ENCODE results near the gene C11orf21. TPM values are rescaled to one million over a fixed set of nuclear protein-coding genes. Genes with fewer than 3 reads are reported as not detected.
"Not testable (repeated sequence)": the region's sequence is repeated elsewhere in the genome, so short reads cannot be mapped to it uniquely, and the experiment has no call there.

The C11orf21 gene
- not detected in 2 replicates for total RNA-seq

DNA sequence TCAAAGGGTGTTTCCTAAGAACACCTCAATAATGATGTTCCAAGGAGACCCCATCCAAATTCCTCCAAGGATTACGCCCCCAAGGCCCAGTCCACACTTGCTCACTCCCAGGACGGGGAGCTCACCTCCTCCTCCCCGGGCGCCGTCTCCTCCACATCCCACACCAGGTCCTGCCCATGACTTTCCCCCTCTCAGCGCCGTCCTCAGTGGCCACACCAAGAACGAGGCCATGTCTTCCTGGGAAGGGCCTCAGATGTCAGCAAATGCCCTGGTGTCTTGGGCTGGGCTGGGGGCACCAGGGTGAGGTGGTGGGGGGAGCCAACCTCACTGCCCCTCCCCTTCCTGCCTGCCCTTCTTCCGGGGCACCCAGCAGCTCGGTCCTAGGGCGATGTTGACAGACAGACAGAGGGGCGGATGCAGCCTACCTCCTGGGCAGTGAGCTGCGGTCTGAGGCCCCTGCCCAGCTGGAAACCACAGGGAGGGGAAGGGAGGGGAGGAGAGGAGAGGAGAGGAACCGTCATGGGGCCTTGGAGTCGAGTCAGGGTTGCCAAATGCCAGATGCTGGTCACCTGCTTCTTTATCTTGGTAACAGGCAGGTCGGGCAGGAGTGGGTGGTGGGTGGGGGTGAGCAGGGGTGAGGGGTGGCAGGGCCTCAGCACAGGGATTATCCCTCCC, at the start of gene C11orf21, which contains the start of gene TSPAN32:
TSS of gene C11orf21 (minus strand) at position 288 of the 675 bp plus-strand sequence. CDS start at position 178, 110 bp downstream.
TSS of gene TSPAN32 (plus strand) at position 383 of the 675 bp plus-strand sequence. CDS start at position 520, 137 bp downstream.
- DNase-seq, result no peak

DNA sequence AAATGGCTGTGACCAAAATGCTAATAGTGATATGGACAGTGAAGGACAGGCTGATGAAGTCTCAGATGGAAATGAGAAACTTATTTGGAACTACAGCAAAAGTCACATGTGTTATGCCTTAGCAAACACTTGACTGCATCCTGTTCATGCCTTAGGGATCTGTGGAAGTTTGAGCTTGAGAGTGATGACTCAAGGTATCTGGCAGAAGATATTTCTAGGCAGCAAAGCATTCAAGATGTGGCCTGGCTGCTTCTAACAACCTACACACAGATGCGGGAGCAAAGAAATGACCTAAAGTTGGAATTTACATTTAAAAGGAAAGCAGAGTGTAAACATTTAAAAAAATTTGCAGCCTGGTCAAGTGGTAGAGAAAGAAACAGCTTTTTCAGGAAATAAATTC, 47.3 kb upstream of the C11orf21 start:
- DNase-seq, result no peak

DNA sequence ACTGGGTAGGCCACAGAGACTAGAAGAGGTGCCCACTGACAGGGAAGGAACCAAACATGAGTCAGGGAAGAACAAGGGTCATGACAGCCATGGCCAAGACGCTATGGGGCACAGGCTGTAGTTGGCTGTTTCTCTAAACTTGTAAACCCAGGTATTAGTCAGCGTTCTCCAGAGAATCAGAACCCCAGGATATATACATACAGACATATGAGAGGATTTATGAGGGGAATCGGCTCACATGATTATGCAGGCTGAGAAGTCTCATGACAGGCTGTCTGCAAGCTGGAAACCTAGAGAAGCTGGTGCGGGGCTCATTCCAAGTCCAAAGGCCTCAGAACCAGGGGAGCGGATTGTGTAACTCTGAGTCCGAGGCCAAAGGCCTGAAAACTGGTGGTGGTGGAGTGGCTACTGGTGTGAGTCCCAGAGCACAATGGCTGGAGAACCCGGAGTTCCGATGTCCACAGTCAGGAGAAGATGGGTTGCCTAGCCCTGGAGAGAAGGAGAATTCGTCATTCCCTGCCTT, 45.7 kb upstream of the C11orf21 start:
- DNase-seq, result no peak

DNA sequence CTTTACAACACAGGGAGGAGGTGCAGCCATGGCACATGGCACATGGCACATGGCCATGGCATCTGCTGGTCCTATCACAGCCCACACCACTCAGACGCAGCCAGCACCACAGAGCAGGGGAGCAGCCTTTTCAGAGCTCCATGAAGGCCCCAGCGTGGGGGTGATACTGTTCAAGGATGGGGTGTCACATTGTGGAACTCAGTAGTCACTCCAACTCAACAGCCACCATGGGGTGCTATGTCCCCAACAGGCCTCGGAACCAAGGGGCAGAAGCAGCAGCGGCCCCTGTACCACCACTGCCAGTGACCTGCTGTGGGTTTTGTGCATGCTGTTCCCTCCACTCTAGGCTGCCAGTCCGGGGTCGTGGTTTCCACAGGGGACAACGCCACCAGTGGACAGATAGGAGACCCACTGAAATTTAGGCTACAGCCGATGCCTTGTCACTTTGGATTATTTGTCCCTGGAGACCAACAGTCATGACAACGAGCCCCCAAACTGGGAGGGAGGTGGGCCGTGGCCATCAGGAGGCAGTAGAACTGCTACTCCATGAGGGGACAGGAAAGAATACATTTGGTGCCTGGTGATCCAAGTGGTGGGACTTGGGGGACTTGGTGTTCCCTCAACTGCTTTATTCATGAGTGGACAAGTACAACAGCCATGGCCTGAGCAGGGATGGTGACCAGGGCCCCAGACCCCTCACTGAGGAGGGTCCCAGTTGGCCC, 45.0 kb upstream of the C11orf21 start:
- no peak for DNase-seq

DNA sequence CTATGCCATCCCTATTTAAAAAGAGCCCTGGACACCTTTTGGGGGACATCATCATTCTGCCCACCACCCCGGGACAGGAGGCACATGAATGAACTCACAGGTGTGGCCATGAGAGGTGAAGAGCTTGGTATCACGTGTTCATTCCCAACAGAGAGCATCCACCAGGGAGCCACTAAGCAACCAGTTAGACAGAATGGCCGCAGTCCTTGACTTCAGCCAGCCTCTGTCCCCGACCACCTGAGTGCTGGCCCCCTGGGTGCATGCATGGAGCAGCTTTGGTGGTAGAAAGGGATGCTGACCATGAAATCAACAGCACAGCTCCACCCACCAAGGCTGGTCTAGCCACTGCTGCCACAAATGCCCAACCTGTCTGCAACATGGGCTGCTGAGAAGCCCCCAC, 44.3 kb upstream of the C11orf21 start:
- no peak for DNase-seq

DNA sequence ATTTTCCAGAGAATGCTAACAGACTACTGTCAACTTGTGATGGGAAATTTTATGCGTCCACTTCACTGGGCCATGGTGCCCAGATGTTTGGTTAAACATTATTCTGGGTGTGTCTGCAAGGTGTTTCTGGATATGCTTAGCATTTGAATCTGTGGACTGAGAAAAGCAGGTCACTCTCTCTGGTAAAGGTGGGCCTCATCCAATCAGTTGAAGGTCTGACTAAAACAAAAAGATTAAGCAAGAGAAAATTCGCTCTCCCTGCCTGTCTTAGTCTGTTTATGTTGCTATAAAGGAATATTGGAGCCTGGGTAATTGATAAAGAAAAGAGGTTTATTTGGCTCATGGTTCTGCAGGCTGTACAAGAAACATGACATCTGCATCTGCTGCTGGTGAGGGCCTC, 43.3 kb upstream of the C11orf21 start:
- no peak for DNase-seq

DNA sequence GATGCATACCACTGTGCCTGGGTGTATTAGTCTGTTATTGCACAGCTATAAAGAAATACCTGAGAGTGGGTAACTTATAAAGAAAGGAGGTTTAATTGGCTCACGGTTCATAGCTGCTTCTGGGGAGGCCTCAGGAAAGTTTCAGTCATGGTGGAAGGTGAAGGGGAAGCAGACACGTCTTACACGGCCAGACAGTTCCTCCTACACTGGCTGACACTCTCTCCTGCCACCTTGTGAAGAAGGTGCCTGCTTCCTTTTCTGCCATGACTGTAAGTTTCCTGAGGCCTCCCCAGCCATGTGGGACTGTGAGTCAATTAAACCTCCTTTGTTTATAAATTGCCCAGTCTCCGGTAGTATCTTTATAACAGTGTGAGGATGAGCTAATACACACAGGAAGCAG, 41.8 kb upstream of the C11orf21 start:
- DNase-seq, result no peak

DNA sequence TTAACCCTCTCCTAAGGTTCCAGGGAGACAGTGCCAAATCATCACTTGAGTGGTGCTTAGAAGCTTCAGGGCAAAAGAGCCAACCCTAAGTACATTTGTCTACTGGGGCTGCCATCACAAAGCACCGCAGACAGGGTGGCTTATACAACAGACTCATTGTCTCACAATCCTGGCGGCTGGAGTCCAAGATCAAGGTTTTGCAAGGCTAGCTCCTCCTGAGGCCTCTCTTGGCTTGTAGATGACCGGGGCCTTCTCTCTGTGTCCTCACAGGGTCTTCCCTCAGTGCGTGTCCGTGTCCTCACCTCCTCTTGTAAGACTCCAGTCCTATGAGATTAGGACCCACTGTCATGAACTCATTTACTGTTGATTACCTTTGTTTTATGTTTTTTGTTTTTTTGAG, 41.3 kb upstream of the C11orf21 start:
- no peak for DNase-seq

DNA sequence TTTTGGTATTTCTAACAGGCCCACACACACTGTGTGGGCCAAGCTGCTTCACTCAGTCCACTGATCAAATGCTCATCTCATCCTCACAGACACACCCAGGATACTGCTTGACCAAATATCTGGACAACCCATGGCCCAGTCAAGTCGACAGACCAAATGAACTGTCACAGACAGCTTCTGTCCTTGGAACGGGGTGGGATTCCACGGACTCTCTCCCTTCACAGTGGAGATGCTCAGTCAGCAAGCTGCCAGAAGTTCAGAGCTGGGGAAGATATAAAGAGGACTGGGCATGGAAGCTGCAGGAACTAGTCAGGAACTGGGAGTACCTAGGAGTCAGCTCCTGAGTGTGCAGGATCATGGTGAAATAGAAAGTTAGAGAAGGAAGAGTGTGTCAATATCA, 40.8 kb upstream of the C11orf21 start:
- DNase-seq, result no peak

DNA sequence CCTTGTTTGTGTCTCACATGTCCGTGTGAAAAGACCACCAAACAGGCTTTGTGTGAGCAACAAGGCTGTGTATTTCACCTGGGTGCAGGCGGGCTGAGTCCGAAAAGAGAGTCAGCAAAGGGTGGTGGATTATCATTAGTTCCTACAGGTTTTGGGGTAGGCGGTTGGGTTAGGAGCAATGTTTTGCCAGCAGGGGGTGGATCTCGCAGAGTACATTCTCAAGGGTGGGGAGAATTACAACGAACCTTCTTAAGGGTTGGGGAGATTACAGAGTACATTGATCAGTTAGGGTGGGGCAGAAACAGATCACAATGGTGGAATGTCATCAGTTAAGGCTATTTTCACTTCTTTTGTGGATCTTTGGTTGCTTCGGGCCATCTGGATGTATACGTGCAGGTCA, 37.0 kb upstream of the C11orf21 start:
- not testable (repeated sequence) for DNase-seq

DNA sequence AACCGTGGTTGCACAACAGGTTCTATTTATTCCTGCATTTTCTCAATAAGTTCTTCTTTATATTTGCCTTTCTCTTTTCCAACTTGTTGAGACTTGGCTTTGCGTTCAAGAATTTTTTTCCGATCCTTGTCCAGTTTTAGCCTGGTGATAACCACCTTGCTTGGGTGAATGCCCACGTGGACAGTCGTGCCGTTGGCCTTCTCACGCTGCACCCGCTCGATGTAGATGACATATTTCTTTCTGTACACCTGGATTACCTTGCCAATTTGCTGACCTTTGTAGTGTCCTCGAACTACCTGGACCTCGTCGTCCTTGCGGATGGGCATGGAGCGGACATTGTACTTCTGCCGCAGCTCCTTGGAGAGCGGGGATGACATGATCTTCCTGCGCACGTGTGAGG, 33.6 kb upstream of the C11orf21 start:
- not testable (repeated sequence) for DNase-seq

DNA sequence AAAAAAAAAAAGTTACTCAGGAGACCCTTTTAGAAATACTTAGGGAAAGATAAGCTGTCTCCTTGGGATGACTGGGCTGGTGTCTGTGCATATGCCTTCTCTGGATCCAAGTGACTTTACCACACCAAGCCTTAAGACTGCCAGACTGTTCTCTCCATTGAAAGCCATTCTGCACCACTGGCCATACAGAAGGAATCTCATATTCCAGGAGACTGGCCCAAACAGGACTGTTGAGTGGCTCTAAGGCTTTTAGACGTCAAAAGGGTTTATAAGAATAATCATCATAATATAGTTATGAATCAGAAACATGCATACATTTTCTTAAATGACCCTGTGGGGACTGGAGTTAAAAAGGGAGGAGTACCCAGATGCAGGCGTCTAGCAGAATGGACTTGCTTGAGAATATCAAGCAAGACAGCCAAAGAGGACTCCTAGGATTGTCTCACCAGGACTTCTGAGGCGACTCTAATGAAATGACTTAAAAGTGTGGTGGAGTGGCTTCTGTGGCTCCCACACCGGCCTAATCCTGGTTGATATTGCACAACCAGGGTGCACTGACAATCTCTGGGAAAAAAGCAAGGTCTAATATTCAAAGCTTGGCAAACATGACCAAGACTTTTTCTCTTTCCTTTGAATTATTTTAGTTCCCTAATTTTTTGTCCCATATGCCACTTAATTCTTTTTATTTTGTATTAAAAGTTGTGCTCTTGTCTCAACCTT, 31.9 kb upstream of the C11orf21 start:
- DNase-seq, result not testable (repeated sequence)

DNA sequence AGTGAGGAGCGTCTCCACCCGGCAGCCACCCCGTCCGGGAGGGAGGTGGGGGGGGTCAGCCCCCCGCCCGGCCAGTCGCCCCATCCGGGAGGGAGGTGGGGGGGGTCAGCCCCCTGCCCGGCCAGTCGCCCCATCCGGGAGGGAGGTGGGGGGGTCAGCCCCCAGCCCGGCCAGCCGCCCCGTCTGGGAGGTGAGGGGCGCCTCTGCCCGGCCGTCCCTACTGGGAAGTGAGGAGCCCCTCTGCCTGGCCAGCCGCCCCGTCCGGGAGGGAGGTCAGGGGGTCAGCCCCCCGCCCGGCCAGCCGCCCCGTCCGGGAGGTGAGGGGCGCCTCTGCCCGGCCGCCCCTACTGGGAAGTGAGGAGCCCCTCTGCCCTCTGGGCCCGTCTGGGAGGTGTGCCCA, 30.9 kb upstream of the C11orf21 start:
- DNase-seq, result not testable (repeated sequence)

DNA sequence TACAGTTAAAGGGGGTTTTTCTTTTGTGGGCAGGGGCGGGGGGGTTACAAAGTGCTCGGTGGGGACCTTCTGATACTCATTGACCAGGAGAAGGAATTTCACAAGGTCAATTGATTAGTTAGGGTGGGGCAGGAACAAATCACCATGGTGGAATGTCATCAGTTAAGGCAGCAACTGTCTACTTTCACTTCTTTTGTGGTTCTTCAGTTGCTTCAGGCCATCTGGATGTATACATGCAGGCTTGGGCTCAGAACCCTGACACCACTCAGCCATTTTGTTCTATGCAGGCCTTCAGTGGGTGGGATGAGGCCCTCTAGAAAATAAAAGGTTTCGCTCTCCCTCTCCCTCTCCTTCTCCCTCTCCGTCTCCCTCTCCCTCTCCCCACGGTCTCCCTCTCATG, 29.7 kb upstream of the C11orf21 start:
- DNase-seq, result no peak

DNA sequence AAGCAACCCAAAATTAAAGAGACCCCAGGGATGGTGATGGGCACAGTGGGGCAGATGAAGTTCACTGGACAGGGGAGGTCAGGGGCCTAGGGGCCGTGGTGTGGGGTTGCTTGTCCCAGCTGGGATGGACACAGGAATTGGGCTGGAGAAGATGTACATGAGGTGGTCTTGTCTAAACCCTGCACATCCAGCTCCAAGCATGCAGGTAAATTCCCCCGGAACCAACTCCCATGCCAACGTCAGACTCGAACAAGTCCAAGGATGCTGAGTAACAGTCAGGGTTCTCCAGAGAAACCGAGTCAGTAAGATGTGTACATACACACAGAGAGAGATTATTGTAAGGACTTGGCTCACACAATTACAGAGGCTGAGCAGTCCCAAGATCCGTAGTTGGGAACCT, 29.0 kb upstream of the C11orf21 start:
- no peak for DNase-seq

DNA sequence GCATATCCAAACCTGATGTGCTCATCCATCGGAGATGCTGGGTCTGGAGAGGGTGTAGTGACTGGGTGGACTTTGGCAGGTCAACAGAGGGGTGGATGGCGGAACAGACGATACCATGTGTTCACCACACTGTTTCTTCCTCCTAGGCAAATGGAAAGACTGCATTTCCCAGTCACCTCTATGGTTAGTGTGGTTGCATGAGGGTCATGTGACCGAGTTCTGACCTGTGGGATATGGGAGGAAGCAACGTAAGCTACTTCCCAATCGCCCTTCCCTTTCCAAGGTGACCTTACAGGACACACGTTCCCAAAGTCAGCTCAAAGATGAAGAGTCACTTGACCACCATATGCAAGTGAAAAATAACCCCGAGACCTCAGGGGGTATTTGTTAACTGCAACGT, 27.8 kb upstream of the C11orf21 start:
- DNase-seq, result no peak

DNA sequence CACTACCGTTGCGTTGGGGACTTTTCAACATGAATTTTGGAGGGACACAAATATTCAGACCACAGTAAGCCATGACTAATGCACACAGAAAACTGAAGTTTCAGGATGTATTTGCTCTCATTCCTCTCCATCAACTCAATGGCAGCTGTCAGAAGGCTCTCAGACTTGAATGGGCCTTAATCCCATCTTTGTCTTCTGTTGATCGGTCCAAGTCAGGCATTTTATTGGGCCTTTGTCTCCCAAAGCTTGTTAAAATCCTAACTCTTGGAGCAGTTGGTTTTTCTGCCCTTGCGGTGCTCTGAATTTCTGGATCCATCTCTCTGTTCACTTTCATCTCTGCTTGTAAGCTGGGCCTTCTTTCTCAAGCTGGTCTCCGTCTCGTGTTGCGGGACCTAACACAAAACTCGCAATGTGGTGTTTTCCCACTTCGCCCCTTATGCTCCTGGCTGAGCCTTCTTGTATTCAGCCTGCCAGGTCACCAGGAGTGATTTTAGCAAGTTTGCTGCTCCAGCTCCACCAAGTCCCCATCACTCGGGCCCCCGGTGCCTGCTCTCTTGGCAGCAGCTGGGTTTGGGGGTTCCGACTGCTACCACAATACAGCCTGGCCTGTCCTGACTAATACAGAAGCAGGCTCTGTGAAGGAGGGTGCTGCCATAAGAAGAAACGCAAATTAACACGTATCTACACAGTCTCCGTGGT, 27.1 kb upstream of the C11orf21 start:
- DNase-seq, result no peak

DNA sequence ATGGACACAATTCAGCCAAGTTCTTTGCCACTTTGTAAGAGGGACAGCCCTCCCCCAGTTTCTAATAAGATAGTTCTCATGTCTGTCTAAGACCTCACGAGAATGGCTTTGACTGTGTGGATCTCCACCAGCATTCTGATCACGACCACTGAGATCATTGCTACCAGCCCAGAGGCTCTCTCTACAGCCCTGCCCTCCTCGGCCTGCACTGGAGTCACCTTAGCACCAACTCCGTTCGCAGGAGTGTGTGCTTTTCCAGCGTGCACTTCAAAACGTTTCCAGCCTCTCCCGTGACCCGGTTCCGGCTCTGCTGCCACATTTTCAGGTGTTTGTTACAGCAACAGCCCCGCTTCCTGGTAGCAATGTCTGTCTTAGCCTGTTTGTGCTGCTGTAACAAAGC, 26.3 kb upstream of the C11orf21 start:
- no peak for DNase-seq

DNA sequence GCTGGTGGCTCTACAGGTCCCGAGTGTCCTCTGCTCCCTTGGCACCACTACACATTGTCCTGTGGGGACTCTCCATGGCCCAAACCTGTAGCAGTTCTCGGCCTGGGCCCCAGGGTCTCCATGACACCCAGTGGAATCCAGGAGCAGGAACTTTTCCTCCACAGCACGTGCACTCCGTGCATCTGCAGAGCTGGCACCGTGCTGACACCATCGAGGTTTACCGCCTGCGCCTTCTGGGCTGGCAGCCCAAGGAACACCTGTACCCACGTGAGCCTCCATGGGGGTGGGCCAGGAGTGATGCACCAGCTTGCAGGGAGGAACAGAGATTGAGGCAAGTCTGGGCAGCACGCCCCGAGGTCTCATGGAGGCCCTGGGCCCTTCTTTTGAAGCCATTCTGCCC, 25.3 kb upstream of the C11orf21 start:
- DNase-seq, result no peak

DNA sequence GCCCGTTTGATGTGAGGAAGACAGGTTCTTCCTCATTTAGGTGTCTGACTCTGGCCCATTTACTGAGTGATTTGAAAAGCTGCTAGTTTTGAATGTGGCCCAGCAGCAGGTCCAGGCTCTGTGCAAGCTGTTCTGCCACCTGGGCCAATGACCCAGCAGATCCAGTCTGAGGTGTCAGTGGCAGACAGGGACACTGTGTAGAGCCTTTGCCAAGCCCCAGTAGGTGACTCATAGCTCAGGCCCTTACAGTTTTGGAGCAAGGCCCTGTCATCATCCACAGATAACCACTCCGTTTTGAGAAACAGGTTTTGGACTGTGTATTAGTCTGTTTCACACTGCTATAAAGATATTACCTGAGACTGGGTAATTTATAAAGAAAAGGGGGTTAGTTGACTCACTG, 24.0 kb upstream of the C11orf21 start:
- DNase-seq, result no peak

DNA sequence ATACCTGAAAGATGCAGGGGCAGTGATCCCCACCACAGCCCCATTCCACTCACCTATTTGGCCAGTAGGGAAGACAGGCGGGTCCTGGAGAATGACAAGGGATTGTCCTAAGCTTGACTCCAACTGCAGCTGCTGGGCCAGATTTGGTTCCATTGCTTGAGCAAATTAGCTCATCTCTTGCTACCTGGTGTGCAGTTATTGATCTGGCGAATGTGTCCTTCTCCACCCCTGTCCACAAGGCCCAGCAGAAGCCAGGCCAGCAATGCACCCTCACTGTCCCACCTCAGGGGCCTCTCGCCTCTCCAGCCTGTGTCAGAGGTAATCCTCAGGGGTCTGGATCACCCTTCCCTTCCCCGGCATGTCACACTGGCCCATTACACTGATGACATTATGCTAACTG, 23.4 kb upstream of the C11orf21 start:
- DNase-seq, result no peak

DNA sequence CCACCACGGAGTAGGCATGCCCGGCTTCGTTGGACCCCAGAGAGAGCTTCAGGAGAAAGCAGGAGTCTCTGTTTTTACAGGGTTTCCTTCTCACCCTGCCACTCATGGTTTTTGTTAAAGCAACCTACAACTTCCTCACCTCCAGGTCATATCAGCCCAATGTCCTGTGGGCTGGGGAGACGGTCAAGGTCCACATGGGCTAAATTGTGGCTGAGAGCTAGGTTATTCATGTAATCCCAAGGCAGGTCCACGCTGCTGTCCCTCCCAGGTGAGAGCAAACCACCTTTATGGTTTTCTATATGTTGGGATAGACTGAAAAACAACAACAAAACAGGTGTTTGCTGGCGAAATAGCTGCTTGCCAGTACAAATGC, 19.6 kb upstream of the C11orf21 start:
- DNase-seq, result no peak
